Skeletal muscle tissue (tissue), 4 donors: ENCODE data around the gene TUBGCP5. TPM values are rescaled to one million over a fixed set of nuclear protein-coding genes. Genes with fewer than 3 reads are reported as not detected.
"Not testable (repeated sequence)": the region's sequence is repeated elsewhere in the genome, so short reads cannot be mapped to it uniquely, and the experiment has no call there.

Source experiments
- H3K27ac ChIP-seq: one replicate; pipeline ENCODE4 v1.7.0; 2013; ENCODE audit warnings: mild to moderate bottlenecking, low read depth, low read length, inconsistent platforms
- H3K27me3 ChIP-seq, 3 donors: one replicate each; pipeline ENCODE4 v1.7.0; 2013; ENCODE audit warnings: low read length in 3 of 3; ENCODE audit not compliant: control insufficient read depth in 3 of 3, insufficient read depth in 3 of 3
- H3K36me3 ChIP-seq, 3 donors: one replicate each; pipeline ENCODE4 v1.7.0; 2013; ENCODE audit warnings: low read length in 3 of 3; ENCODE audit not compliant: control insufficient read depth in 3 of 3, insufficient read depth in 3 of 3
- H3K4me1 ChIP-seq, 3 donors: one replicate each; pipeline ENCODE4 v1.7.0; 2013; ENCODE audit warnings: low read length in 3 of 3, mild to moderate bottlenecking in 3 of 3; ENCODE audit not compliant: control insufficient read depth in 3 of 3, insufficient read depth in 3 of 3
- H3K4me3 ChIP-seq, 3 donors: one replicate each; pipeline ENCODE4 v1.7.0; 2013; ENCODE audit warnings: low read length in 3 of 3
- H3K9ac ChIP-seq, 3 donors: one replicate each; pipeline ENCODE4 v1.7.0; 2013; ENCODE audit warnings: low read length in 3 of 3, mild to moderate bottlenecking in 3 of 3, moderate library complexity in 2 of 3, low read depth in 1 of 3
- H3K9me3 ChIP-seq, 3 donors: one replicate each; pipeline ENCODE4 v1.7.0; 2013; ENCODE audit warnings: low read length in 3 of 3; ENCODE audit not compliant: control insufficient read depth in 3 of 3
- total RNA-seq: library from RNA; depleted of rRNA; stranded (reverse); fragments of >200 nt; gene quantifications from one replicate; pipeline ENCODE4 v1.2.3, GENCODE V29; 2014
- donor health status: Osteomylitis.

TUBGCP5 gene
- total RNA-seq, 1 donor from 2014 or later, result 24.5 TPM

DNA sequence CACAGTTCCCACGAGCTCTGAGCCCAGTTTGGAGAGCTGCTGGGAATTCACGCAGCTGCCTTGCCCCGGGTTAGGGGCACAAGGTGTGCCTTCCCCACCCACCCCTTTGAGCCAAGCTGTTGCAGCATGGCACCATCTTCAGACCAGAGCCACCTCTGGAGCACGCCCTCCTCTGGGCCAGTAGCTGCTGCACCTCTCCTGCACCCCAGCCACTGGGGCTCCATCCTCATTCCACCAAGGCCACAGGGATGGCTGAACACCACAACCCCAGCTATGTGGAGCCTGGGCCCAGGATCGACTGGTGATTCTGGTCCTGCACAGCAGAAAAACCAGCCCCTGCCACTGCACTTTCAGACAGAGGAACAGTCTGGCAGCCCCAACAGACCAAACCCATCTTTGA lies 25.7 kb downstream of the TUBGCP5 start:
- H3K36me3 ChIP-seq, result peaks cover 33 to 55% (median 36%) of the 10 kb centered on the region in 3 donors
- no peaks in the 10 kb centered on the region for H3K27me3 ChIP-seq
- no peaks in the 10 kb centered on the region for H3K4me1 ChIP-seq
- no peak overlapping the region for H3K27ac ChIP-seq
- H3K9ac ChIP-seq, result no peak overlapping the region
- H3K9me3 ChIP-seq, result no peaks in the 10 kb centered on the region
- no peak overlapping the region for H3K4me3 ChIP-seq

DNA sequence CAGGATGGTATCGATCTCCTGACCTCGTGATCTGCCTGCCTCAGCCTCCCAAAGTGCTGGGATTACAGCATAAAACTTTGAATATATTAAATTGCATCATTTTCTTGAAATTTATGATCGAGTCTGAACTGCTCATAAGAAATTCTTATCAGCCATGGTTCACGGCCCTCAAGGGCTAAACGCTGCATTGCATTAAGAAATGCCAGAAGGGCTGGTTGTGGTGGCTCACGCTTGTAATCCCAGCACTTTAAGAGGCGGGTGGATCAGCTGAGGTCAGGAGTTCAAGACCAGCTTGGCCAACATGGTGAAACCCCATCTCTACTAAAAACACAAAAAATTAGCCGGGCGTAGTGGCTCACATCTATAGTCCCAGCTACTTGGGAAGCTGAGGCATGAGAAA lies 26.8 kb downstream of the TUBGCP5 start:
- not testable (repeated sequence) for H3K9me3 ChIP-seq, H3K4me1 ChIP-seq, H3K27ac ChIP-seq, H3K4me3 ChIP-seq, H3K9ac ChIP-seq, H3K27me3 ChIP-seq
- peaks cover 41 to 51% (median 42%) of the 10 kb centered on the region in 3 donors for H3K36me3 ChIP-seq

DNA sequence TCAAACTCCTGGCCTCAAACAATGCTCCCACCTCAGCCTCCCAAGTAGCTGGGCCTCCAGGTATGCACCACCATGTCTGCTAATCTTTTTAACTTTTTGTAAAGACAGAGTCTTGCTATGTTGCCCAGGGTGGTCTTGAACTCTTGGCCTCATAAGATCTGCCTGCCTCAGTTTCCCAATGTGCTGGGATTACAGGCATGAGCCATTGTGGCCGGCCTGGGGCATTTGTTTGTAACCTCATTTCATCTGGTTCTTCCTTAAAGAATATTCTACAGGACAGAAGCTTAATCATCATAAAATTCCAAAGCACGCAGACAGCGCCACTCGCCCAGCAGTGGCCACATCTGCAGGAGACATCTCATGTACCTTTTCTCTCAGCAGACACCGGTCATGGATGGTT lies 35.6 kb downstream of the TUBGCP5 start:
- H3K27me3 ChIP-seq, result no peaks in the 10 kb centered on the region
- peaks cover 44 to 60% (median 52%) of the 10 kb centered on the region in 3 donors for H3K36me3 ChIP-seq
- H3K9me3 ChIP-seq, result no peaks in the 10 kb centered on the region
- H3K4me3 ChIP-seq, result no peak overlapping the region
- no peak overlapping the region for H3K9ac ChIP-seq
- no peak overlapping the region for H3K27ac ChIP-seq
- no peaks in the 10 kb centered on the region for H3K4me1 ChIP-seq

DNA sequence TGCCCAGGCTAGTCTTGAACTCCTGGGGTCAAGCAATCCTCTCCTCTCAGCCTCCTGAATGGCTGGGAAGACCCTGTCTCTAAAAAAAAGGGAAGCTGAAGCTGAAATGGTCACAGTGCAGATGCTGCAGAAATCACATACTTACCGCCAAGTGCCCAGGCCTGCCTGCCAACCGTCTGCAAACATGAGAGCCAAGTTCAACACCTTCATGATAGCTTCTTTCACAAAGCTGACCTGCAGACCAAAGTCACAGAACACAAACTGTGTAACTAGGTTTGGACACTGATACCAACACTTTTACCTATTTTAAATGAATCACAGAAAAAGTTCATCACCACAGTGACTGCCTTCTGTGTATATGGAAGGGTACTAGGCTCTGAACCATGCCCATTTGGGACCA lies 36.4 kb downstream of the TUBGCP5 start:
- H3K4me1 ChIP-seq, result no peaks in the 10 kb centered on the region
- H3K36me3 ChIP-seq, result peaks cover 40 to 55% (median 49%) of the 10 kb centered on the region in 3 donors
- no peak overlapping the region for H3K9ac ChIP-seq
- no peak overlapping the region for H3K4me3 ChIP-seq
- H3K27me3 ChIP-seq, result no peaks in the 10 kb centered on the region
- no peak overlapping the region for H3K27ac ChIP-seq
- no peaks in the 10 kb centered on the region for H3K9me3 ChIP-seq

DNA sequence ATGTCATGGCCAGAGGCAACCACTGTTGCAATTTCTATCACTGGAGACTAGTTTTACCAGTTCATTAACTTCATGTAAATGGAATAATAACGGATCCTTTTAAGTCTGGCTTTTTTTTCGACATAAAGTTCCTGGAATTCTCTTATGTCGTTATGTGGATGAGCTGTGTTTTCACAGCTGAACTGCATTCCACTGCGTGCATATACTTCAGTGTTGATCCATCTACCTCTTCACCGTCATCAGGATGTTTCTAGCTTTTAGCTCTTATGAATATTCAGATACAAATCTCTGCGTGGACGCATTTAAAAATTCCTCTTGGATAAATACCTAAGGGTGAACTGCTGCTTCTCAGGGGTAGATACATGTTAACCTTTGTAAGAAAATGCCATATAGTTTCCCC lies 43.6 kb downstream of the TUBGCP5 start:
- Histone ChIP-seq H3K4me3 (no peak overlapping the region), H3K9me3 (no peaks in the 10 kb centered on the region), H3K27ac (no peak overlapping the region), H3K27me3 (no peaks in the 10 kb centered on the region), H3K9ac (no peak overlapping the region), H3K36me3 (peaks cover 12 to 16% (median 12%) of the 10 kb centered on the region in 3 donors), H3K4me1 (no peaks in the 10 kb centered on the region)

DNA sequence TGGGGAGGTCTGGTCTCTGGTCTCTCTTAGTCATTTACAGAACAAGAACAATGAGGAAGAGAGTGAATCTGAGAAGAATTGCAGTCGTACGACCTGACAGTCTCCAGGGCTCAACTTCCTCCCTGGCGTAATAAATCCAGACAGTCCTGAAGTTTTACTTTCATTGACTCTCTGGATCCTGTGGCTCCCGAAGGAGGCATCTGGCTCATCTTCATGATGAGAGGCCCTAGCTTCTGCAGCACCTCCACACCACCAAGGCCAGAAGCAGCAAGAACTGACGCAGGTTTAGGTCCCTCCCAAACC lies 47.4 kb downstream of the TUBGCP5 start:
- Histone ChIP-seq H3K27me3 (no peaks in the 10 kb centered on the region), H3K27ac (no peak overlapping the region), H3K36me3 (peaks cover 0 to 9% (median 9%) of the 10 kb centered on the region in 3 donors), H3K9me3 (no peaks in the 10 kb centered on the region), H3K9ac (no peak overlapping the region), H3K4me3 (no peak overlapping the region), H3K4me1 (peaks cover 0 to 10% (median 5%) of the 10 kb centered on the region in 3 donors)

DNA sequence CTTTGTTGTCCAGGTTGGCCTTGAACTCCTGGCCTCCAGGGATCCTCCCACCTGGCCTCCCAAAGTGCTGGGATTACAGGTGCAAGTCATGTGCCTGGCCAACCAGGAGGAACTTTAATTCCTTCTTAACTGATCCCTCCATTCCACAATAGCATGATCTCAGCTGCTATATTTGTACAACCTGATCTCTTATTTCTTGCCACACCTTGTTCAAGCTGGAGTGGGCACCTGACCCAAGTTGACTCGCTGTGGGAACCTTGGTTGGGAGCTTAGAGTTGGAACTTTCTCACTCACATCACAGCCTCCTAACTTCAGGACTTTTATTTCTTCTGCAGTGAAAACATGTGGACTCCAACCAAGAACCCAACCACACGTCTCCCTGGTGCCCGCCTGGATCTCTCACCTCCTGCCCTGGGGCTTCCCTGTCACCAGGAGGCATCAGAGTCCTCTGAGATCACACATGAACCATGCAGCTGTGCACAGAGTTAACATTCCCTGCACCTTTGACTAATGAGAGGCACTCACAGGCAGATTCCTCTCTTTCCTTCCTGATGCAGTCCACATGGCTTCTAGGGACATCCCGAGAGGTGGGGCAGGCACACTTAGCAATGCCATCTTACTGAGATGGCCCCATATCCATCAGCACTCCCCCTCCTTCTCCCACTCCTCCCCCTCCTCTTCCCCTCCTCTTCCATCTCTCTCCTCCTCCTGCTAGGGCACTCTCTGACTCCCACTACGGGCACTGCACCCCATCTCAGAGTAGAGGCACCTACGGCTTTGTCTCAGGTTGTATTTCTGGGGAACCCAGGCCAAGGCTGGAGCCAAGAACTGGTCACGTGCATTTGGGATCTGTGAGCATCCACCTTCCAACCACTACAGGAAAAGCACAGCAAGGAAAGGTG lies 49.5 kb downstream of the TUBGCP5 start:
- Histone ChIP-seq H3K36me3 (peaks cover 0 to 5% (median 2%) of the 10 kb centered on the region in 3 donors), H3K4me3 (no peak overlapping the region), H3K9me3 (no peaks in the 10 kb centered on the region), H3K4me1 (peaks cover 0 to 10% (median 5%) of the 10 kb centered on the region in 3 donors), H3K27me3 (no peaks in the 10 kb centered on the region), H3K9ac (no peak overlapping the region), H3K27ac (no peak overlapping the region)

DNA sequence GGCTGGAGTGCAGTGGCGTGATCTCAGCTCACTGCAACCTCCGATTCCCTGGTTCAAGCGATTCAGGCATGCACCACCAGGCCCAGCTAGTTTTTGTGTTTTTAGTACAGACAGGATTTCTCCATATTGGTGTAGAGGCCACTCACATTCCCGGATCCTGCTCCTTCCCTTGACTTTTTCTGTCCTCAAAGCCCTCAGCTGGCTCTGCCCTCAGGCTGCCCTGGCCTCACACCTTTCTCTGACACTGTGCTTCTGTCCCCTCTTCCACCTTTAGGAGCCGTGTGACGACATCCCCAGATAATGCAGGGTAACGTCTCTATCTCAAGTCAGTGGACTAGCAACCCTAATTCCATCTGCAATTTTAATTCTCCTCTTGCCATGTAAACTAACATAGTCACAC lies 50.6 kb downstream of the TUBGCP5 start:
- Histone ChIP-seq H3K4me3 (no peak overlapping the region), H3K27ac (no peak overlapping the region)

DNA sequence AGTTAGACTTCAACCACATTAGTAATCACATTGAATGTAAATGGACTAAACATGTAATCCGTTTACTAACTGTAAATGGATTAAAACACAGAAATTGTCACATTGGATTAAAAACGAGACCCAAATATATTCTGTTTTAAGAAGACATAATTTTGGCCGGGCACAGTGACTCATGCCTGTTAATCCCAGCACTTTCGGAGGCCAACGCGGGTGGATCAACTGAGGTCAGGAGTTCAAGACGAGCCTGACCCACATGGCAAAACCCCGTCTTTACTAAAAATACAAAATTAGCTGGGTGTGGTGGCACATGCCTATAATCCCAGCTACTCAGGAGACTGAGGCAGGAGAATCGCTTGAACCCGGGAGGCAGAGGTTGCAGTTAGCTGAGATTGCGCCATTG lies 57.4 kb downstream of the TUBGCP5 start:
- H3K27ac ChIP-seq, H3K9me3 ChIP-seq: not testable (repeated sequence)
- H3K4me1 ChIP-seq, result peaks cover 9 to 14% (median 12%) of the 10 kb centered on the region in 3 donors

More for the DNA sequence above, 50.6 kb downstream of the TUBGCP5 start:
- H3K36me3 ChIP-seq, result peaks cover 0 to 1% (median 0%) of the 10 kb centered on the region in 3 donors
- no peak overlapping the region for H3K9ac ChIP-seq
- no peaks in the 10 kb centered on the region for H3K9me3 ChIP-seq
- no peaks in the 10 kb centered on the region for H3K27me3 ChIP-seq
- H3K4me1 ChIP-seq, result peaks cover 0 to 10% (median 5%) of the 10 kb centered on the region in 3 donors

DNA sequence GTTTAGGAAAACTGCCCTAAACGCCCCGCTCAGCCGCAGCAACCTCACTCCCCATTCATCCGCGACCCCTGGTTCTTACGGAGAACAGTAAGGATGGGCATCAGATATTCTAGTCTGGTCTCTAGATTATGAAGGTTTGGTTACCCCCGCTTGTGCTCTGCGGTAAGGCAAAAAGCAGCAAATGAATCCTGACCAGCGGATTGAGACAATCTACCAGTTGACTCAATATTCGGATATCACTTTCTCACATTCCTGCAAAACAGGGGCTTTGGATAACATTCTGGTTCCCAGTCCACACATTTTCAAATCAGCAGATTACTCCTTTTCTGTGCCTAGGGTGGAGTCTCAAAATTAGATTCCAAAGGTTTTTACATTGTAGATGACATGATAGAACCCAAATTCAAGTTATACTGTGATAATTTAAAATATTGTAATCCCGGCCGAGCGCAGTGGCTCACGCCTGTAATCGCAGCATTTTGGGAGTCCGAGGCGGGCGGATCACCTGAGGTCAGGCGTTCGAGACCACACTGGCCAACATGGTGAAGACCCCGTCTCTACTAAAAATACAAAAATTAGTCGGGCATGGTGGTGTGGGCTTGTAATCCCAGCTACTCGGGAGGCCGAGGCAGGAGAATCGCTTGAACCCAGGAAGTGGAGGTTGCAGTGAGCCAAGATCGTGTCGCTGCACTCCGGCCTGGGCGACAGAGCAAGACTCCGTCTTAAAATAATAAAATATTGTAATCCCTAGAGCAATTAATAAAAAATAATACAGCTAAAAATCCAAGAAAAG lies 58.1 kb downstream of the TUBGCP5 start:
- Histone ChIP-seq H3K27me3 (no peaks in the 10 kb centered on the region), H3K27ac (no peak overlapping the region), H3K4me3 (peak overlapping the region; percentile 60 to 82 (median 76)), H3K36me3 (no peaks in the 10 kb centered on the region), H3K9me3 (no peaks in the 10 kb centered on the region), H3K4me1 (peaks cover 9 to 14% (median 12%) of the 10 kb centered on the region in 3 donors), H3K9ac (peak overlapping the region in 2 of 3 donors; percentile 13 to 83)

More for the DNA sequence above, 57.4 kb downstream of the TUBGCP5 start:
- not testable (repeated sequence) for H3K9ac ChIP-seq, H3K36me3 ChIP-seq, H3K4me3 ChIP-seq, H3K27me3 ChIP-seq
